Neural crest cell (in vitro differentiated cells): ENCODE data around the gene TTLL3. TPM values are rescaled to one million over a fixed set of nuclear protein-coding genes. Genes with fewer than 3 reads are reported as not detected.

Experiments
- DNase-seq: peaks from one replicate; pipeline ENCODE4 v3.0.0; 2021; ENCODE audit warnings: low read depth, mixed read lengths, low spot score
- H3K27ac Mint-ChIP-seq: one replicate; pipeline ENCODE4 v1.8.0; 2021; ENCODE audit warnings: mild to moderate bottlenecking, mixed read lengths; ENCODE audit not compliant: unreplicated experiment
- H3K27me3 Mint-ChIP-seq: 2 replicates; pipeline ENCODE4 v1.8.0; 2021; ENCODE audit warnings: low read depth, mild to moderate bottlenecking, mixed read lengths
- H3K36me3 Mint-ChIP-seq: 2 replicates; pipeline ENCODE4 v1.8.0; 2021; ENCODE audit warnings: low read depth, mild to moderate bottlenecking, mixed read lengths
- H3K4me1 Mint-ChIP-seq: 2 replicates; pipeline ENCODE4 v1.8.0; 2021; ENCODE audit warnings: mixed read lengths
- H3K4me3 Mint-ChIP-seq: one replicate; pipeline ENCODE4 v1.8.0; 2021; ENCODE audit warnings: mild to moderate bottlenecking, mixed read lengths
- H3K9me3 Mint-ChIP-seq: 2 replicates; pipeline ENCODE4 v1.8.0; 2021; ENCODE audit warnings: mixed read lengths
- CTCF ChIP-seq: fragments of 200-600 bp; sonication (generic); conservative IDR thresholded peaks from 2 replicates; pipeline ENCODE4 v1.5.0; 2021; ENCODE audit warnings: antibody characterized with exemption, mild to moderate bottlenecking
- total RNA-seq: library from RNA; stranded (reverse); gene quantifications from 2 replicates; pipeline ENCODE4 v1.2.1, GENCODE V29; 2021

Gene TTLL3
- total RNA-seq, 1 donor from 2014 or later, result 28.3 TPM

DNA sequence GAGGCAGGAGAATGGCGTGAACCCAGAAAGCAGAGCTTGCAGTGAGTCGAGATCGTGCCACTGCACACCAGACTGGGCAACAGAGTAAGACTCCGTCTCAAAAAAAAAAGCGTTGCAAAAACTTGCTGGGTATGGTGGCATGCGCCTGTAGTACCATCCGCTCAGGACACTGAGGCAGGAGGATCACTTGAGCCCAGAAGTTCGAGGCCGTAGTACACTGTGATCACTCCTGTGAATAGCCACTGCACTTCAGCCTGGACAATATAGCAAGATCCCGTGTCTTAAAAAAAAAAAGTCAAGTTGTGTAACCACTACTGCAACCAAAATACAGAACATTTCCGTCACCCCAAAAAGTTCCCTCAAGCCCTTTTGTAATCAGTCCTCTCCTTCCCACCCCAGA lies 15.7 kb upstream of the TTLL3 start:
- DNase-seq, result no peak
- Mint-ChIP-seq H3K27me3 (no peaks in the 10 kb centered on the region), H3K4me3 (peak overlapping the region; percentile 96), H3K36me3 (peaks cover 3% of the 10 kb centered on the region), H3K27ac (peak overlapping the region; percentile 72), H3K4me1 (peaks cover 22% of the 10 kb centered on the region), H3K9me3 (no peaks in the 10 kb centered on the region)
- TF ChIP-seq CTCF, result no peak

- H3K4me1 Mint-ChIP-seq, result peaks cover 22% of the 10 kb centered on the region
- H3K4me3 Mint-ChIP-seq, result peak overlapping the region; percentile 89
- no peaks in the 10 kb centered on the region for H3K9me3 Mint-ChIP-seq
- TF ChIP-seq CTCF, result no peak
- no peaks in the 10 kb centered on the region for H3K27me3 Mint-ChIP-seq
- peaks cover 5% of the 10 kb centered on the region for H3K36me3 Mint-ChIP-seq
- peak overlapping the region; percentile 48 for H3K27ac Mint-ChIP-seq
- no peak for DNase-seq
Measured at GRCh38 chr3:9795207-9795606, 14.9 kb upstream of the TTLL3 start.

- H3K4me1 Mint-ChIP-seq, result peaks cover 16% of the 10 kb centered on the region
- H3K27me3 Mint-ChIP-seq, result no peaks in the 10 kb centered on the region
- no peak overlapping the region for H3K27ac Mint-ChIP-seq
- no peak for TF ChIP-seq CTCF
- no peak for DNase-seq
- H3K36me3 Mint-ChIP-seq, result peaks cover 5% of the 10 kb centered on the region
- H3K4me3 Mint-ChIP-seq, result no peak overlapping the region
- H3K9me3 Mint-ChIP-seq, result no peaks in the 10 kb centered on the region
Measured at GRCh38 chr3:9797196-9797945, 12.7 kb upstream of the TTLL3 start.

DNA sequence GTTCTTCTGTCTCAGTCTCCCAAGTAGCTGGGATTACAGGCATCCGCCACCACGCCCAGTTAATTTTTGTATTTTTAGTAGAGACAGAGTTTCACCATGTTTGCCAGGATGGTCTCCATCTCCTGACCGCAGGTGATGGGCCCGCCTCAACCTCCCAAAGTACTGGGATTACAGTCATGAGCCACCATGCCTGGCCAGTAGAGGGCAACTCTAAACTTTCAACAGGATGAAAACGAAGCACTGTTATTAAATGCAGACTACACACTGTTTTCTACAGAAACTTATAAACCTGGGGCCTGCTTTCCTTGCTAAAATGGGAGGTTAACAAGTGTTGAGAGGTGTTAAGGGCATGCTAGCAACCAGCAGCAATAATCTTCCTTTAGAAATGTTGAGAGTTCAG lies 9.5 kb upstream of the TTLL3 start:
- Mint-ChIP-seq H3K4me1 (no peaks in the 10 kb centered on the region), H3K4me3 (no peak overlapping the region), H3K9me3 (no peaks in the 10 kb centered on the region), H3K27ac (no peak overlapping the region), H3K27me3 (no peaks in the 10 kb centered on the region), H3K36me3 (peaks cover 20% of the 10 kb centered on the region)
- peak; percentile 51 for TF ChIP-seq CTCF
- DNase-seq, result no peak

- no peak for TF ChIP-seq CTCF
- DNase-seq, result no peak
- H3K27me3 Mint-ChIP-seq, result no peaks in the 10 kb centered on the region
- peaks cover 2% of the 10 kb centered on the region for H3K4me1 Mint-ChIP-seq
- peak overlapping the region; percentile 24 for H3K4me3 Mint-ChIP-seq
- H3K36me3 Mint-ChIP-seq, result peaks cover 17% of the 10 kb centered on the region
- H3K27ac Mint-ChIP-seq, result no peak overlapping the region
- no peaks in the 10 kb centered on the region for H3K9me3 Mint-ChIP-seq
Measured at GRCh38 chr3:9803494-9803893, 6.6 kb upstream of the TTLL3 start.
